HG02571 (cell line): ENCODE measurements around the gene GPR153.

Experiments
- ATAC-seq: cut with Tn5 transposase; IDR thresholded peaks from one replicate; pipeline ENCODE4 v1.9.1; 2021; ENCODE audit warnings: mild to moderate bottlenecking, moderate library complexity; ENCODE audit not compliant: unreplicated experiment

Gene GPR153

DNA sequence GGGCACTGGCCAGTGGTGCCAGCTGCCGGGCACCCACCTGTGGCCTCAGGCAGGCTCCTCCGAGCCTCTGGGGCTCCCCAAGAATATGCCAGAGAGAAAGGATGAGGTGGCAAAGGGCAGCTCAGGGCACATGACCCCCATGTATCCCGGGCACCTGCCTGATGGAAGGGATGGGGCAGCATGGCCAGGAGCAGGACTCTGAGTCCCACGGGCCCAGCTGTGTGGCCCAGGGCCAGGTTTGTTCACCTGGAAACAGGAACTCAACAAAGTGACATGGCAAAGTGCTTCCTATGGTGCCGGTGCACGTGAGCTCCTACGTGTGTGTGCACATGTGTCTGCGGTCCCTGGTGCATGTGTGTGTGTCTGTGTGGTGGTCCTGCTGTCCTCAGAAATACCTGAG lies 9.5 kb upstream of the GPR153 start:
- no peak for ATAC-seq

DNA sequence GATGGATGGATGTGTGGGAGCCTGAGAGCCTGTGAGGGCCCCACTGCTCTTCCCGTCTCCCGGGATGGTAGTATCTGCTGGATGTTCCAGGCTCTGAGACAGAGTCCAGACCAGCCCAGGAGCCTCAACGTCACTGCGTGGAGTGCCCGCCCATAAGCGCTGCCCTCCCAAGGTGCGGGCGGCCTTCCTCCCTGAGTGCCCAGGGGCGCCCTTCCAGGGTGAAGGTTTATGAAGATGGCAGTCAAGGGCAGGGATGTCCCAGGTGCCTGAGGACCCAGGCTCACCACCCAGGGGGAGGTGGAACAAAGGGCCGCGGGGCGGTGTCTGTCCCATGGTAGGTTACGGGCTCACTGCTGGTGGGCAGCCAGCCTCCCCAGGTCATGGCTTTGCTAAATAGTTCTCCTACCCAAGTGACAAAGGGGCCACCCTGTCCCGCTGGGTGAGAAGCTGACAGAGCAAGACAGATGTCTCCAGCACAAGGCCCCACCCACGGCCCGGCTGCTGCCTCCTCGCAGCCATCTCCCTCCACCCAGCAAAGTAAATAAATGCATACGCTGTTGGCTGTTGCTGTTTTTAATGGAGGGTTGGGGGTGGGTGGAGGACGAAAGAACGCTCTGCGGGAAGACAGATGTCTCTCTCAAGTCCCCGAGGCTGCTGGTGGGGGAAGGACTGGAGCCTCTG lies 9.0 kb upstream of the GPR153 start:
- ATAC-seq, result no peak

GRCh38 chr1:6269296-6269695 lies 8.4 kb upstream of the GPR153 start:
- no peak for ATAC-seq

DNA sequence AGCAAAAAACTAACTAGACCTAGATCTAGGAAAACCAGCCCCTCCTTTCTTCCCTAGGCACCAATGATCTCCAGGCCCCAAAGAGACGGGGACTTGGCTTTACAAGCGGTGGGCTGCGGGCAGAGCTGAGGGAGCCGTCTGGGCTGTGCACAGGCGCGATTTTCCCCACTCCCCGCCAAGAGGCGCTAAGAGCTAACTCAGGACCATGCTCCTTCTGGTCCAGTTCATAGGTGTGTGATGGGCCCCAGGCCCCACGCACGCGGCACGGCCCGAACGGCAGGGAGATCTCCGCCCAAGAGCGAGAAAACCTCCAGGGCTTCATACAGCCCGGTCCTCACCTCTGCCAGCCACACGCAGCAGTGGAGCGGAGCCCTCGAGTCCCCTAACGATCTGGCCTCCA lies 7.5 kb upstream of the GPR153 start:
- ATAC-seq, result no peak

DNA sequence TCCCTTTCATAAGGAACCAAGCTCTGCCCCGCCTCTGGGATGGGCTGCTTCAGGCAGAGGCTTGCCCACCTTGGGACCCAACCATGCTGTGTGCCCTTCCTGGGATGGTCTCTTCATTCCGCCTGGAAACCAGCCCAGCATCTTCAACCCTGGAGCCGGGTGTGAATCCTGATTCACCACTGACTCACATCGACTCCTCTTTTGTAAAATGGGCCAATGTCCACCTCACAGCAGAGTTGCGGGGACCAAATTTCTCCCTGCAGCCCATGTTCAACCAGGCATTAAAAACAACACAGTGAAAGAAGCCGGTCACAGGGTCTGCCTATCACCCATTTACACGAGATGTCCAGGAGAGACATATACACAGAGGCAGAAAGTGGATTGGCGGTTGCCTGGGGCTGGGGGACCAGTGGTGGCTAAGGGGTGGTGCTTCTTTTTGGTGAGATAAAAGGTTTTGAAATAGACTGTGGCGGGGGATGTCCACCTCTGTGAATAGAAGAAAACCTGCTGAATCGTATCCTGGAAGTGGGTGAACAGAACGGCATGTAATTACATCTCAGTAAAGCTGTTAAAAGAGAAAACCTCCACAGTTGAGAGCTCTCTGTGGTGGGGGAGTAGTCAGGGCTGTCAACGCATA lies 6.9 kb upstream of the GPR153 start:
- ATAC-seq, result no peak

GRCh38 chr1:6266641-6267040 lies 5.7 kb upstream of the GPR153 start:
- ATAC-seq, result no peak

DNA sequence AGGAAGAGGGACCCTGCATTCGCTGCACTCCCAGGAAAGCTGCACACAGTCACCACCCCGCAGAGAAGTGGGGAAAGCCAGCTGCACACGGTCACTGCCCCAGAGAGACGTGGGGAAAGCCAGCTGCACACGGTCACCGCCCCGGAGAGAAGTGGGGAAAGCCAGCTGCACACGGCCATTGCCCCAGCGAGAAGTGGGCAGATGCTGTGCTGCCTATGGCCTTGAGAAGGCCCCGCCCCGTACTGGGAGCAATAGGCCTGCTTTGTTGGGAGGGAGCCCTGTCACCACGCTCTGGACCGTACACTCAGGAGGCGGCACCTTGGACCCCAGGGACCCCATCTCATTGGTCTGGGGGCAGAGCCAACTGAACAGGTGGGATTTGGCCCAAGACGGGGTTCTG lies 4.3 kb upstream of the GPR153 start:
- ATAC-seq, result no peak

GRCh38 chr1:6263716-6264115 lies 2.8 kb upstream of the GPR153 start:
- ATAC-seq, result no peak

DNA sequence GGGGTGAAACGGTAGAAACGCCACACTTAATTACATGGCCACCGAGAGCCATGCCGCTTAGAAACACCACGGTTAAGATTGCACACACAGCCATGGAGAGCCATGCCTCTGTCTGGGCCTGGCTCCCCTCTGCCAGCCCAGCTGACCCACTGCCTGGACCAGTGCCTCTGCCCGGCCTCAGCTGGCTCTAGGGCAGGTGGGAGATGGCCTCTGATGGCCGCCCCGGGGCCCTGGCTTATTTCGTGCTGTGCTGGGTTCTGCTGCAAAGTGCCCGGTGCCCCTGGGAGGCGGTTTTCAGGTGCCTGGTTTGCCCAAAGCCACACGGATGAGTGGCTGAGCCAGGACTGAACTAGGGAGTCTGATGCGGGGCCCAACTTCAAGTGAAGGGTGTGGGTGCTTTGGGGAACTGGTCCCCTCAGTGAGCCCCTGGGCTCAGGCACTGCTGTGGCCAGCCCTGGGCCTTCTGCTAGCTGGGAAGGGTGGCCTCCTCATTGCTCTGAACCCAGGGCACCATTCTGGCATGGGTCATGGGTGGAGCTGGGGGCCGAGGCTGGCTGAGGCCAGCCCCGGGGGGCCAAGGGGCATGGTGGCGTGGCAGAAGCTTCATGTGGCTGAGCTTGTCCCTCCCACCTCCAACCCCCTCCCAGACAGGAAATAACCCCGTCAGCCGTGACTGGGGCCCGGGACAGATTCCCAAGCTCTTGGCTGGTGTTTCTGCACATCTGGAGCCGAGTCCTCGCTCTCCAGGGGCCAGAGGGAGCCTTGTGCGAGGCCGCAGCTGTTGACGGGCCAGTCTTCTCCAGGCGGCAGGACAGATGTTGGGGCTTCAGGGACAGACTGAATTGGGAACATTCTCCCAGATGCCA lies 1.9 kb upstream of the GPR153 start:
- ATAC-seq, result no peak

DNA sequence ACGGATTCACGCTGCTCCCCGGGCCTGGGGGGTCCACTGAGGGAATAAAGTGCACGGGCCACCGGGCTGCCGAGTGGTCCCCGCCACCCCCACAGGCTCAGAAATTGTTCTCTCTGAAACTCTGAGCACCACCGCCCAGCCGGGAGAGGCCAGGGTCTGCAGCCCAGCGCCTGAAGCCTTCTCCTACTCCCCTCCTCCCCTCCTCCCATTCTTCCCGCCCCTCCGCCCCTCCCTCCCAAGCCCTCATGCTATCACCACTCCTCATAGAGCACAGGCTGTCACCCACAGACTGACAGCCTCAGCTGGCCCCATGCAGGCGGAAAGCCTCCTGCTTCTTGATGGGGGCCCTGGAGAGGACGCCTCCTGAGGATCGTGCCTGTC lies 707 bp upstream of the GPR153 start:
- no peak for ATAC-seq

- no peak for ATAC-seq
Measured at GRCh38 chr1:6260433-6260934, 414 bp downstream of the GPR153 start.

GRCh38 chr1:6259491-6260362 lies 1.2 kb downstream of the GPR153 start:
- ATAC-seq, result no peak

DNA sequence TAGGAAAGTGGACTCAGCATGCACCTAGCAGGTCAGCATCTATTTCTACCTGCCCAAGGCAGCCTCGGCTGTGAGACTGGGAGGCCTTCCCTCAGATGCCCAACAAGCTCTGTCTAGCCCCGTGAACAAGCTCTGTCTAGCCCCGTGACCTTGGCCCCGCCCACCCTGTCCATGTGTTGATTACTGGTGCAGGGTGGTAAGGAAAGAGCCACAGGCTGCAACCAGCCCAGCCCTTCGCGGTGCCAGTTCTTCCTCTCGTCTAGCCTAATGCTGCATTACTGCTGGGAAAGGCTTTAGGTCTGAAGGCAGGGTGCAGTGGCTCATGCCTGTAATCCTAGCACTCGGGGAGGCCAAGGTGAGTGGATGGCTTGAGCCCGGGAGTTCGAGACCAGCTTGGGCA lies 2.2 kb downstream of the GPR153 start:
- no peak for ATAC-seq

GRCh38 chr1:6257541-6258069 lies 3.3 kb downstream of the GPR153 start:
- ATAC-seq, result no peak

DNA sequence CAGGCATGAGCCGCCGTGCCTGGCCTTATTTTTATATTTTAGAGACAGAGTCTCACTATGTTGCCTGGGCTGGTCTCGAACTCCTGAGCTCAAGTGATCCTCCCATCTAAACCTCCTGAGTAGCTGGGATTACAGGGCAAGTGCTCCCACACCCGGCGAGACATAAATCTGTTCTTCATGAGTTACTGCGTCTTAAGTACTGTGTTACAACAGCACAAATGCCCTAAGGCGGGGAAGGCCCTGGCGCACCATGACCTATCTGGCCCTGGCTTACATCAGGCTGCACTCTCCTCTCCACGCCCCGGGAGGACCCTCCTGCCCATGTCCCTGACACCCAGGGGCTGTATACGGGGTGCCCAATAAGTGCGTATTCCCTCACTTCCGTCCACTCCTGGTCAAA lies 4.3 kb downstream of the GPR153 start:
- ATAC-seq, result no peak

GRCh38 chr1:6254691-6255090 lies 6.2 kb downstream of the GPR153 start:
- no peak for ATAC-seq

GRCh38 chr1:6253380-6253779 lies 7.5 kb downstream of the GPR153 start:
- ATAC-seq, result no peak

GRCh38 chr1:6252374-6252710 lies 8.6 kb downstream of the GPR153 start:
- ATAC-seq, result no peak

GRCh38 chr1:6251681-6252373 lies 9.1 kb downstream of the GPR153 start:
- no peak for ATAC-seq

GRCh38 chr1:6251233-6251632 lies 9.7 kb downstream of the GPR153 start:
- no peak for ATAC-seq
